ENCODE results near the gene JUND.

- TF ChIP-seq CTCF (conservative IDR thresholded peaks at IDR 0.05 in 1 of 2, IDR thresholded peaks at IDR 0.05 in 1 of 2; ENCODE audit: extremely low read depth in 1 of 2, insufficient read depth in 1 of 2, low read depth in 1 of 2, low read length in 2 of 2), result no peak
- no peak for TF ChIP-seq EZH2 (IDR thresholded peaks at IDR 0.05; ENCODE audit: borderline replicate concordance, low read length)
Measured at GRCh38 chr19:18312092-18312534, 30.7 kb upstream of the JUND start.
